ENCODE results near the gene LSMEM2.
"Not testable (repeated sequence)": the region's sequence is repeated elsewhere in the genome, so short reads cannot be mapped to it uniquely, and the experiment has no call there.

The LSMEM2 gene

GRCh38 chr3:50278123-50278879 is 586 bp upstream of the LSMEM2 start:
- no peak for DNase-seq (ENCODE audit: low read depth in 3 of 3)

DNA sequence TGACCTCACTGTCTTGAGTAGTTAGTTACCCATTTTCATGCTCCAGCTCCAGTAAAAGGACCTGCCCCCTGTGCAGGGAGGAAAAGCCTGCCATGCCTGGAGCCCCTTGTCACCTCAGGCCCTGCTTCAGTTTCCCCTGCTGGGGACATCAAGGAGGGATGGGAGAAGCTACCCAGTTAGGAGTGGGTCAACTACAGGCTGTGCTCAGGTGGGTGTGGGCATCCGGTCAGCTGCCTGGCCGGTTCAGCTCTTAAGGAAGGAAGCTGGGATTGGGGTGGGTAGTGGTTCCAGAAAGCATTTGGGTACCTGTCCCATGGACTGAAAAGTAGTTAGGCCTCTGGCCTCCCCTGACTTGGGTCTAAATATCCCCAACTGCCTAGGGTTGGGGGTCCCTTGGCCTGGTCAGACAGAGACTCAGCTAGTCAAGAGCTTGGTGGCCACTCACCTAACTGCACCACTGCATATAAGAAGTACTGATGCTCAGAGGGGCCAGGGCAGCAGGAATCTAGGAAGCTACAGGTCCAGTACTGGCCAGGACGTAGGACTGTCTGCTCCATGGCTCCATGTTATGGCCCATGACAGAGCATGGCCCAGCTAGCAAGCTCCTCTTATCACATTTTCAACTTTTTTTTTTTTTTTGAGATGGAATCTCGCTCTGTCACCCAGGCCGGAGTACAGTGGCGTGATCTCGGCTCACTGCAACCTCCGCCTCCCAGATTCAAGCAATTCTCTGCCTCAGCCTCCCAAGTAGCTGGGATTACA is 549 bp downstream of the LSMEM2 start:
- DNase-seq (ENCODE audit: low read depth in 3 of 3), result no peak

DNA sequence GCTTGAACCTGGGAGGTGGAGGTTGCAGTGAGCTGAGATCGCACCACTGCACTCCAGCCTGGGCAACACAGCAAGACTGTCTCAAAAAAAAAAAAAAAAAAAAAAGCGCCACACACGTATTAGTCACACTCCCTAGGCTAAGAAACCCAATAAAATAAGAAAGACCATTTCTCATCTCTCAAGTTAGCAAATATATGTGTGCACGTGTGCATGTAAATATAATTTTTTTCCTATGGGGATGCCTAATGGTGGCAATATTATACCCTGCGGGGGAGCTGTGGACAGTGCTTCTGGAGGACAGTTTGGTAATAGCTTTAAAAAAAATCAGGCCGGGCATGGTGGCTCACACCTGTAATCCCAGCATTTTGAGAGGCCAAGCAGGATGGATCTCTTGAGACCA is 5.2 kb downstream of the LSMEM2 start:
- not testable (repeated sequence) for DNase-seq (ENCODE audit: low read depth in 3 of 3)

DNA sequence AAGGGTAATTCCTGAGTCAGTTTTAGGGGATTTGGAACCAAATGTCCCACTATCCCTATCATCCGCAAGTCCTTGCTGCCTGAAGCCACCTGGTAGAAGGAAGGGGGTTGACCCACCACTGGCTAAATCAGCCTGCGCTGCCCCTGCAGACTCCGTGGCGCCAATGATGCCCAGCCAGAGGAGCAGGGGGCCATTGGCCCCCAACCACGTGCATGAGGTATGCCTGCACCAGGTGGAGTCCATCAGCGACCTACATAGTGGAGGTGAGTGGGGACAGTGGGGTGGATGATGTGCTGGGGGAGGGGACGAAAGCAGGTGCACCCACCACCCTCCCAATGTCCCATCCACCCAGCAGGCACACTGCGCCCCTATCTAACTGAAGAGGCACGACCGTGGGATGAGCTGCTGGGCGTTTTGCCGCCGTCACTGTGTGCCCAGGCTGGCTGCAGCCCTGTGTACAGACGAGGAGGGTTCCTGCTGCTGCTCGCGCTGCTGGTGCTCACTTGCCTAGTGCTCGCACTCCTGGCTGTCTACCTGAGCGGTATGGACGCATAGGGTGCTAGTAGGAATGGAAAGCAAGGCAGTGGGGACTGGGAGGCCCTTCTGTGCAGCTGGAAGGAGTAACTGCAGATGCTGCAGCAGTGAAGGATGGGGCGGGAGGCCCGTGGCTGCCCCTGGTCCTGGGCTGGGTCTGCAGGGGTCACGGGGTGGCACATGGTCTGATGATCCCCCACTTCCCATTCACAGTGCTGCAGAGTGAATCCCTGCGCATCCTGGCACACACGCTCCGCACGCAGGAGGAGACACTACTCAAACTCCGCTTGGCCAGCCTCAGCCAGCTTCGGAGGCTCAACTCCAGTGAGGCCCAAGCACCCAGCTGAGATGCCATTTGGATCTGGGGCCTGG is 7.7 kb downstream of the LSMEM2 start:
- no peak for DNase-seq (ENCODE audit: low read depth in 3 of 3)

GRCh38 chr3:50287262-50287661 is 8.4 kb downstream of the LSMEM2 start:
- DNase-seq (ENCODE audit: low read depth in 3 of 3), result no peak

DNA sequence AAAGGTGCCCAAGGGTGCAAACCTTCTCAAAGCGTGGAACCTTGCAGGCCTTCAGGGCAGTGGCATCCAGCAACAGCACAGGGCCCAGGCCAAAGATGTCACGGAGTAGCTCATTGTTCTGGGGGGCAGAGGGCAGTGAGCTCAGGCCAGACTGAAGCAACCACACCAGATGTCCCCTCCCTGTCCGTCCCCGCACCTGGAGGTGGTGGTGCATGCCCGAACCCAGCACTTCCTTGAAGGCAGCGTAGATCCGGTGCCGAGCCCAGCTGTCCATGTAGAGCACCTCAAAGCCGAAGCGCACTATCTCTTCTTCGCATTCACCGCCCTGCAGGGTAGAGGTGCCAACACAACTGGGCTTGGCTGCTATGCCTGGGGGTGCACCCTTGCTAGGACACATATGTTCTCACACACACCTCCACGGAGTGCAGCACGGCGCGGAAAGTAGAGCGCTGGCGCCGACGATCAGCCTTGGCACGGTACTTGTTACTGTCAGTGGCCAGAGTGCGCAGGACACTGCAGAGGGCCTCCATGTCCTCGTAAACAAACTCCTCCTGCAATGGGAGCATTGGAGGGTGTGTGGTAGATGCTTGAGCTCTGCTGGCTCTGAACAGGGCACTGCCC is 9.6 kb downstream of the LSMEM2 start:
- no peak for DNase-seq (ENCODE audit: low read depth in 3 of 3)

- DNase-seq (ENCODE audit: low read depth in 3 of 3), result no peak
These were observed 10.2 kb downstream of the LSMEM2 start for GRCh38 chr3:50289130-50289529.

DNA sequence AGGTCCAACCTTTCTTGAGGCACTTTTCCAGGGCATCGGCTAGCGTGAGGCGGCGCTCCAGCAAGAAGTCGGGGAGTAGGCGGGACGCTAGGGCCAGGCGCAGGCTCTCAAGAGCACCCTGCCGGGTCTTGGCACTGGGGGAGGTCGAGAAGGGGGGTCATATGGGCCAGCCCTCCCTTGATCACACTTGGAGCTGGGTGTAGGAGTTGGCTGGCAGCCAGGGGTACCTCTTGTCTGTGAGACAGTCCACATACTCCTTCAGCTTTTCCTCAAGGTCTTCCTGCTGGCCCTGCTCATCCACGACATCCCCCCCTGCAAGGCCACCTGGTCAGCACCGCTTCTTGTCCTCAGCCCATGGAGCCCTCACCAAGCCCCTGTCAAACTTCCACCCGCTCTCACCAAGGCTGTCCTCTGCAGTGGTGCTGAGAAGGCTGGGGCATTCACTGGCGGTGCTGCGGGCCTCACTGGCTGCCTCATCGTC is 11.3 kb downstream of the LSMEM2 start:
- no peak for DNase-seq (ENCODE audit: low read depth in 3 of 3)

GRCh38 chr3:50292159-50293078 is 13.5 kb downstream of the LSMEM2 start, which contains the start of gene IFRD2:
TSS of gene IFRD2 (minus strand) at chr3:50292429. CDS start at chr3:50292274, 155 bp downstream.
- DNase-seq (ENCODE audit: low read depth in 3 of 3), result peak; percentile 90 to 94 (median 91)

DNA sequence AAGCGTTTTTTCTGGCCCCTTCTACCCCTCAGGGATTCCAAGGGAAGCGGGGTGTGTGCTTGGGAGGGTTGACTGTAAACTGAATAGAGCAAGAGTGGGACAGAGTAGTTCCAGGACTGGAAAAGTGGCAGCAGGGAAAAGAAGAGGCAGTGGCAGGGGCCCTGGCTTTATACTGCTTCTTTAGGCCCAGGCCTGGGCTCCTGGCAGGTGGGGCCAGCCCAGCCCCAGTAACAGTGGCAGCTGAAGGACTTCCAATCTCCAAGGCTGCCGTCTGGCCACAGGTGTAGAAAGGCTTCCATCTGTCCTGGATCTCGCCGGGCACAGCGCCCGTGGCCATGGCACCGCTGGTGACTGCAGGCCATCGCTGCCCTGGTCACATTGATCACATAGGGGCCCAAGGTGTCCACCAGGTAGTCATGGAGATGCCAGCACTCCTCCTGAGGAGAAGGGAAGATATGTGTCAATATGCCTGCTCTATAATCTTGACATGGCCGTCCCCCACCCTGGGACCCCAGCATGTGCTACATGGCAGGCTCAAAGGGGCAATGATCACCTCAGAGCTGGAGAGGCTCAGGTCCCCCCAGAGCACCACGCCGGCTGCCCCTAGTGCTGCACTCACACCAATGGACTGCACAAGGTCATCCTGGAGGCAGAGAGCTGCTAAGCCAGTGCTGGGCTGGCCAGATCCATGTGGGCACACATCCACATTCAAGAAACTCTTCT is 14.4 kb downstream of the LSMEM2 start:
- no peak for DNase-seq (ENCODE audit: low read depth in 3 of 3)

GRCh38 chr3:50294089-50294488 is 15.2 kb downstream of the LSMEM2 start:
- no peak for DNase-seq (ENCODE audit: low read depth in 3 of 3)

- no peak for DNase-seq (ENCODE audit: low read depth in 3 of 3)
These were observed 15.9 kb downstream of the LSMEM2 start for GRCh38 chr3:50294492-50295403.

- no peak for DNase-seq (ENCODE audit: low read depth in 3 of 3)
These were observed 16.9 kb downstream of the LSMEM2 start for GRCh38 chr3:50295553-50296431.

DNA sequence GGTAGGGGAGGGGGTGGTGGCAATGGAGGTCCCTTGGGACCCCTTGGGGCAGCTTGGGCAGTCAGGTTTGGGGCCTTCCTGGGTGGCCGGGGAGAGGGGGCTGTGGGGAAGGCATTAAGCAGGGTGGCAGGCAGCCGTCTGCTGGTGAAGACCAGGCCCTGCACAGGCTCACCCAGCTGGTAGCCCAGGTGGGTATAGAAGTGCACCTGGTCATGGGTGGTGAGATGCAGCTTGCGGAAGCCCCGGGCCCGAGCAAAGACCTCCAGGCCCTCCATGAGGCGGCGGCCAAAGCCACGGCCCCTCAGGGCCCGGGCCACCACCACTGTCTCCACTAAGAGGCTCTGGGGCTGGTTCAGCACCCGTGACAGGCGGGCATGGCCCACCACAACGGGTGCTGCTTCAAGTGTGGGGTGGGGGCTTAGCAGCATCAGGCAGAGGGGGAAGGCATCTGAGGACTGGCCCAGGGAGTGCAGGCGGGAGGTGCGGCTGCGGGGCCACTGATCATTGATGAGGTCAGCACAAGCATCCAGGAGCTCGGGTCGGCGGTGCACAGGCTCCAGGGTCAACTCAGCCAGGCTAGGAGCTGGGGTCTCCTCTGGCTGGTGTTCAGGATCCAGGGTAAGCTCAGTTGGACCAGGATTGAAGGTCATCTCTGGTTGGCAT is 18.0 kb downstream of the LSMEM2 start:
- no peak for DNase-seq (ENCODE audit: low read depth in 3 of 3)

DNA sequence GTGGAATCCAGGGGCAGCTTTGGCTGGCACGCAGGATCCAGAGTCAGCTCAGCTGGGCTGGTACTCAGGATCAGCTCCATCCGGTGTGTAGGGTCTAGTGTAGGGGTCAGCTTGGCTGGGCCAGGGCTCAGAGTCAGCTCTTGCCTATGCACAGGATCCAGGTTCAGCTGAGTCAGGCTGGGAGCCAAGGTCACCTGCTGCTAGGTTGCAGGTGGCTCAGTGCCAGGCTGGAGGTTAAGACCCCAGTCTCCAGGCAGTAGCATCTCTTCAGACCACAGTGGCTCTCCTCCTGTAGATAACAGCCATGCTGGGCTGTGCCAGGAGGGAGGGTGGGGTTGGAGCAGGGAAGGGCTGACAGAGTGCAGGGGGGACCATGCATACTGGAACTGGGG is 18.5 kb downstream of the LSMEM2 start:
- DNase-seq (ENCODE audit: low read depth in 3 of 3), result no peak

- no peak for DNase-seq (ENCODE audit: low read depth in 3 of 3)
These were observed 19.2 kb downstream of the LSMEM2 start for GRCh38 chr3:50297896-50298725.

Data from stimulated activated CD4-positive, alpha-beta T cell treated with anti-CD3 and anti-CD28 coated beads, TNF-alpha, amount 100 ng/mL, for 48 hours (primary cell).